SK-N-SH (cell line): ENCODE results near the gene SERP2. TPM values are rescaled to one million over a fixed set of nuclear protein-coding genes. Genes with fewer than 3 reads are reported as not detected.

ENCODE experiments used
- CTCF ChIA-PET: fragments of 300-600, 350-600 bp; formaldehyde crosslinking; extraction: SDS; loops from one replicate; lab custom pipeline; 2021; lab: Yijun Ruan, JAX
- POLR2A ChIA-PET: fragments of 350-600 bp; sonication (Branson Sonifier 250); formaldehyde crosslinking; extraction: SDS; loops from one replicate; lab custom pipeline; 2020; ENCODE audit warnings: antibody characterized with exemption, inconsistent platforms; lab: Yijun Ruan, JAX
- DNase-seq: peaks from one replicate; pipeline ENCODE4 v3.0.0; 2012
- H2AFZ ChIP-seq: fragments of 200-600 bp; sonication (generic); 2 replicates; pipeline ENCODE4 v1.8.1; 2016; ENCODE audit warnings: antibody characterized with exemption, mild to moderate bottlenecking, low read depth
- H3F3A ChIP-seq: fragments of 200-600 bp; sonication (generic); replicated peaks from 2 replicates; pipeline ENCODE3; 2016; ENCODE audit warnings: antibody characterized with exemption, mild to moderate bottlenecking; ENCODE audit not compliant: insufficient read depth
- H3K27ac ChIP-seq, 2 experiments: fragments of 200-500 bp in 1 of 2; fragments of 200-600 bp in 1 of 2; sonication (Bioruptor generic) in 1 of 2; sonication (generic), shearing (Covaris generic) in 1 of 2; 2 replicates each; pipeline versions ENCODE4 v1.5.1 to v1.6.1; 2014 to 2016; ENCODE audit warnings: low read depth in 2 of 2, inconsistent platforms in 1 of 2, low read length in 1 of 2, mild to moderate bottlenecking in 1 of 2, mixed read lengths in 1 of 2
- H3K27me3 ChIP-seq: fragments of 200-600 bp; sonication (generic), shearing (Covaris generic); 2 replicates; pipeline ENCODE4 v1.6.1; 2016; ENCODE audit warnings: mixed run types; ENCODE audit not compliant: insufficient read depth
- H3K36me3 ChIP-seq, 2 experiments: fragments of 200-500 bp in 1 of 2; fragments of 200-600 bp in 1 of 2; sonication (Bioruptor generic) in 1 of 2; sonication (generic) in 1 of 2; replicated peaks in 1 of 2; 2 replicates each; pipeline versions ENCODE3 to v1.5.1; 2014 to 2016; ENCODE audit warnings: low read length in 1 of 2, mild to moderate bottlenecking in 1 of 2; ENCODE audit not compliant: insufficient read depth in 2 of 2, control insufficient read depth in 1 of 2
- H3K4me1 ChIP-seq, 2 experiments: fragments of 200-500 bp in 1 of 2; fragments of 200-600 bp in 1 of 2; sonication (Bioruptor generic) in 1 of 2; sonication (generic), shearing (Covaris generic) in 1 of 2; 2 replicates each; pipeline versions ENCODE4 v1.5.1 to v1.6.1; 2014 to 2016; ENCODE audit warnings: low read depth in 1 of 2, low read length in 1 of 2, mixed run types in 1 of 2; ENCODE audit not compliant: insufficient read depth in 2 of 2, control insufficient read depth in 1 of 2
- H3K4me2 ChIP-seq: fragments of 200-600 bp; sonication (generic), shearing (Covaris generic); 2 replicates; pipeline ENCODE4 v1.6.1; 2017; ENCODE audit warnings: mixed run types
- H3K4me3 ChIP-seq, 2 experiments: fragments of 200-500 bp in 1 of 2; fragments of 200-600 bp in 1 of 2; sonication (Bioruptor generic) in 1 of 2; sonication (generic), shearing (Covaris generic) in 1 of 2; 2 replicates each; pipeline versions ENCODE4 v1.5.1 to v1.8.1; 2014 to 2016; ENCODE audit warnings: low read depth in 2 of 2, inconsistent platforms in 1 of 2, low read length in 1 of 2, mild to moderate bottlenecking in 1 of 2, mixed read lengths in 1 of 2, moderate library complexity in 1 of 2
- H3K79me2 ChIP-seq: fragments of 200-600 bp; sonication (generic); 2 replicates; pipeline ENCODE4 v1.8.1; 2017; ENCODE audit warnings: mild to moderate bottlenecking; ENCODE audit not compliant: insufficient read depth
- H3K9ac ChIP-seq: fragments of 200-600 bp; sonication (generic); 2 replicates; pipeline ENCODE4 v1.6.1; 2017; ENCODE audit warnings: mixed run types
- H3K9me2 ChIP-seq: fragments of 200-600 bp; sonication (generic); 2 replicates; pipeline ENCODE4 v1.6.1; 2017; ENCODE audit warnings: mixed run types
- H3K9me3 ChIP-seq: fragments of 200-600 bp; sonication (generic); 2 replicates; pipeline ENCODE4 v1.6.1; 2017; ENCODE audit warnings: mixed run types, mild to moderate bottlenecking, moderate library complexity
- H4K20me1 ChIP-seq: fragments of 200-600 bp; sonication (generic); 2 replicates; pipeline ENCODE4 v1.6.1; 2017; ENCODE audit warnings: mild to moderate bottlenecking, mixed run types; ENCODE audit not compliant: insufficient read depth
- ELF1 ChIP-seq: IDR thresholded peaks from 2 replicates; pipeline ENCODE4 v1.4.0; 2012
- EP300 ChIP-seq, 2 experiments: IDR thresholded peaks; 2 replicates each; pipeline versions ENCODE4 v1.4.0 to v1.6.1; 2012; ENCODE audit warnings: borderline replicate concordance in 1 of 2, low read depth in 1 of 2, low read length in 1 of 2
- GATA2 ChIP-seq: sonication (generic); formaldehyde crosslinking; IDR thresholded peaks from 2 replicates; pipeline ENCODE4 v1.5.0; 2020; ENCODE audit warnings: mild to moderate bottlenecking, missing genetic modification reagents
- MEF2A ChIP-seq: IDR thresholded peaks from 2 replicates; pipeline ENCODE4 v1.4.0; 2012; ENCODE audit warnings: low read depth, borderline replicate concordance
- PBX3 ChIP-seq: IDR thresholded peaks from 2 replicates; pipeline ENCODE4; 2012
- RCOR1 ChIP-seq: fragments of 150-350 bp; IDR thresholded peaks from 2 replicates; pipeline ENCODE4 v1.6.1; 2017; ENCODE audit warnings: antibody characterized with exemption, low read length
- TAF1 ChIP-seq: IDR thresholded peaks from 2 replicates; pipeline ENCODE4 v1.6.1; 2012; ENCODE audit warnings: low read depth, mild to moderate bottlenecking, low read length, moderate library complexity, borderline replicate concordance
- WGBS: methylation state at CpG from one replicate; pipeline ENCODE4 v1.1.6; 2017; ENCODE audit warnings: low lambda C conversion rate; 5-methylcytosine and 5-hydroxymethylcytosine counted together
- polyA plus RNA-seq, 3 experiments: library from polyadenylated mRNA; depleted of rRNA; stranded (reverse); fragments of >200 nt; gene quantifications; 2 replicates each; pipeline ENCODE4 v1.2.3, GENCODE V29; 2012
- TF ChIP-seq, protein P1 (sequence below): IDR thresholded peaks from 2 replicates; pipeline ENCODE4 v1.4.0; 2012; ENCODE audit warnings: low read depth, borderline replicate concordance
- TF ChIP-seq, protein P2 (sequence below): IDR thresholded peaks from 2 replicates; pipeline ENCODE4 v1.6.1; 2012; ENCODE audit warnings: mild to moderate bottlenecking, low read depth, low read length, moderate library complexity

The SERP2 gene
- polyA plus RNA-seq, 1 of the 3 experiments (the other 2 are of a cell fraction): 4.9 TPM

GRCh38 chr13:44354331-44354730, 19.3 kb upstream of the SERP2 start:
- H3K9me2 ChIP-seq: no peaks in the 10 kb centered on the region
- no peak overlapping the region for H2AFZ ChIP-seq
- H3K36me3 ChIP-seq: no peaks in the 10 kb centered on the region
- no peak overlapping the region for H3K4me3 ChIP-seq
- ChIA-PET POLR2A (no interaction called here), CTCF (no interaction called here)
- peaks cover 0 to 17% of the 10 kb centered on the region in 2 experiments; a peak in 2 of 4 replicates for H3K4me1 ChIP-seq
- no peaks in the 10 kb centered on the region for H3K79me2 ChIP-seq
- H3K9ac ChIP-seq: no peak overlapping the region
- H3F3A ChIP-seq: no peaks in the 10 kb centered on the region
- H3K4me2 ChIP-seq: no peak overlapping the region
- no peak overlapping the region for H3K27ac ChIP-seq
- no peaks in the 10 kb centered on the region for H3K27me3 ChIP-seq
- TF ChIP-seq RCOR1: no peak
- no peak for TF ChIP-seq EP300 (IDR thresholded peaks at IDR 0.05; ENCODE audit: borderline replicate concordance in 1 of 2, low read depth in 1 of 2, low read length in 1 of 2)
- no peak for TF ChIP-seq GATA2
- TF ChIP-seq PBX3: no peak
- TF ChIP-seq, protein P1, sequence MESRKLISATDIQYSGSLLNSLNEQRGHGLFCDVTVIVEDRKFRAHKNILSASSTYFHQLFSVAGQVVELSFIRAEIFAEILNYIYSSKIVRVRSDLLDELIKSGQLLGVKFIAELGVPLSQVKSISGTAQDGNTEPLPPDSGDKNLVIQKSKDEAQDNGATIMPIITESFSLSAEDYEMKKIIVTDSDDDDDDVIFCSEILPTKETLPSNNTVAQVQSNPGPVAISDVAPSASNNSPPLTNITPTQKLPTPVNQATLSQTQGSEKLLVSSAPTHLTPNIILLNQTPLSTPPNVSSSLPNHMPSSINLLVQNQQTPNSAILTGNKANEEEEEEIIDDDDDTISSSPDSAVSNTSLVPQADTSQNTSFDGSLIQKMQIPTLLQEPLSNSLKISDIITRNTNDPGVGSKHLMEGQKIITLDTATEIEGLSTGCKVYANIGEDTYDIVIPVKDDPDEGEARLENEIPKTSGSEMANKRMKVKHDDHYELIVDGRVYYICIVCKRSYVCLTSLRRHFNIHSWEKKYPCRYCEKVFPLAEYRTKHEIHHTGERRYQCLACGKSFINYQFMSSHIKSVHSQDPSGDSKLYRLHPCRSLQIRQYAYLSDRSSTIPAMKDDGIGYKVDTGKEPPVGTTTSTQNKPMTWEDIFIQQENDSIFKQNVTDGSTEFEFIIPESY: no peak
- no peak for TF ChIP-seq TAF1
- TF ChIP-seq MEF2A: no peak
- TF ChIP-seq, all 33 proteins: peak for 0
- Histone ChIP-seq H4K20me1 (no peaks in the 10 kb centered on the region), H3K9me3 (no peaks in the 10 kb centered on the region)
- no peak for DNase-seq
- 91% methylated on average over 1 of the region's 1 CpG for WGBS

DNA sequence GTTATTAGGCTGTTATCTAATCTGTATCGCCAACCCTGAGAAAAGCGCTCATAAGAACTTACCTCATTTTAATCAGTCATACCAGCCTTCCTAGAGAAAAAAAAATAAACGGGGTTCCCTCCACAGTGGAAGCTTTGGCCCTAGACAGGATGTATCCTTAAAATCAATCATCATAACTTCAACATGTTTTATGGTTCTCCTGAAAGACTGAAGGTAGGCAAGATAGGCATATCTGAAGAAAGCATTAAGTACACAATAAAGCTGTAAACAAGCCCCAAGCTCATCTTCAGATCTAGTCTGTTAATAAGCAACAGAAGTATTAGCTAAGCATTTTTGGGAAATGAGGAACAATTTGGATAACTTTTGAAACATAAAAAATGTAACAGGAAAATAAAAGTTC, 18.7 kb upstream of the SERP2 start:
- Histone ChIP-seq H4K20me1 (no peaks in the 10 kb centered on the region), H3K36me3 (no peaks in the 10 kb centered on the region), H3K9me2 (no peaks in the 10 kb centered on the region), H3F3A (no peaks in the 10 kb centered on the region), H2AFZ (no peak overlapping the region), H3K9me3 (no peaks in the 10 kb centered on the region)
- 59% methylated on average over 3 of the region's 3 CpGs for WGBS
- POLR2A ChIA-PET: no interaction called here
- TF ChIP-seq, protein P2, sequence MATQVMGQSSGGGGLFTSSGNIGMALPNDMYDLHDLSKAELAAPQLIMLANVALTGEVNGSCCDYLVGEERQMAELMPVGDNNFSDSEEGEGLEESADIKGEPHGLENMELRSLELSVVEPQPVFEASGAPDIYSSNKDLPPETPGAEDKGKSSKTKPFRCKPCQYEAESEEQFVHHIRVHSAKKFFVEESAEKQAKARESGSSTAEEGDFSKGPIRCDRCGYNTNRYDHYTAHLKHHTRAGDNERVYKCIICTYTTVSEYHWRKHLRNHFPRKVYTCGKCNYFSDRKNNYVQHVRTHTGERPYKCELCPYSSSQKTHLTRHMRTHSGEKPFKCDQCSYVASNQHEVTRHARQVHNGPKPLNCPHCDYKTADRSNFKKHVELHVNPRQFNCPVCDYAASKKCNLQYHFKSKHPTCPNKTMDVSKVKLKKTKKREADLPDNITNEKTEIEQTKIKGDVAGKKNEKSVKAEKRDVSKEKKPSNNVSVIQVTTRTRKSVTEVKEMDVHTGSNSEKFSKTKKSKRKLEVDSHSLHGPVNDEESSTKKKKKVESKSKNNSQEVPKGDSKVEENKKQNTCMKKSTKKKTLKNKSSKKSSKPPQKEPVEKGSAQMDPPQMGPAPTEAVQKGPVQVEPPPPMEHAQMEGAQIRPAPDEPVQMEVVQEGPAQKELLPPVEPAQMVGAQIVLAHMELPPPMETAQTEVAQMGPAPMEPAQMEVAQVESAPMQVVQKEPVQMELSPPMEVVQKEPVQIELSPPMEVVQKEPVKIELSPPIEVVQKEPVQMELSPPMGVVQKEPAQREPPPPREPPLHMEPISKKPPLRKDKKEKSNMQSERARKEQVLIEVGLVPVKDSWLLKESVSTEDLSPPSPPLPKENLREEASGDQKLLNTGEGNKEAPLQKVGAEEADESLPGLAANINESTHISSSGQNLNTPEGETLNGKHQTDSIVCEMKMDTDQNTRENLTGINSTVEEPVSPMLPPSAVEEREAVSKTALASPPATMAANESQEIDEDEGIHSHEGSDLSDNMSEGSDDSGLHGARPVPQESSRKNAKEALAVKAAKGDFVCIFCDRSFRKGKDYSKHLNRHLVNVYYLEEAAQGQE: no peak
- no peak for TF ChIP-seq ELF1
- TF ChIP-seq, protein P1: no peak
- TF ChIP-seq, all 33 proteins: peak for 0
- Histone ChIP-seq H3K27ac (no peak overlapping the region), H3K4me3 (no peak overlapping the region), H3K4me2 (no peak overlapping the region), H3K9ac (no peak overlapping the region), H3K4me1 (peaks cover 0 to 17% of the 10 kb centered on the region in 2 experiments; a peak in 2 of 4 replicates), H3K79me2 (no peaks in the 10 kb centered on the region), H3K27me3 (no peaks in the 10 kb centered on the region)
- no peak for DNase-seq
- CTCF ChIA-PET: no interaction called here
